Jurkat, Clone E6-1 (cell line): ENCODE results near the gene CHRM2.

Experiments used
- DNase-seq: peaks from one replicate; pipeline ENCODE4 v3.0.0-alpha.2; 2011; ENCODE audit warnings: low read depth, low spot score
- H3K4me3 ChIP-seq: 2 replicates; pipeline ENCODE4 v1.5.1; 2011; ENCODE audit warnings: mild to moderate bottlenecking, low read length, control low read depth, moderate library complexity

CHRM2 gene

GRCh38 chr7:136947347-136947746 lies 78.9 kb downstream of the CHRM2 start:
- DNase-seq, result no peak
- no peak overlapping the region for H3K4me3 ChIP-seq

- no peak overlapping the region for H3K4me3 ChIP-seq
- DNase-seq, result no peak
Observed at GRCh38 chr7:136950331-136950730, 81.9 kb downstream of the CHRM2 start.

- DNase-seq, result no peak
- H3K4me3 ChIP-seq, result no peak overlapping the region
Observed at GRCh38 chr7:136953386-136953785, 84.9 kb downstream of the CHRM2 start.

GRCh38 chr7:136956232-136956631 lies 87.8 kb downstream of the CHRM2 start:
- DNase-seq, result no peak

GRCh38 chr7:136956671-136957070 lies 88.2 kb downstream of the CHRM2 start:
- no peak for DNase-seq
- no peak overlapping the region for H3K4me3 ChIP-seq

More at GRCh38 chr7:136956232-136956631, 87.8 kb downstream of the CHRM2 start:
- no peak overlapping the region for H3K4me3 ChIP-seq

GRCh38 chr7:136957391-136957790 lies 88.9 kb downstream of the CHRM2 start:
- H3K4me3 ChIP-seq, result no peak overlapping the region
- DNase-seq, result no peak

GRCh38 chr7:136958016-136958415 lies 89.6 kb downstream of the CHRM2 start:
- no peak for DNase-seq
- no peak overlapping the region for H3K4me3 ChIP-seq

- H3K4me3 ChIP-seq, result no peak overlapping the region
- no peak for DNase-seq
Observed at GRCh38 chr7:136964347-136964746, 95.9 kb downstream of the CHRM2 start.

GRCh38 chr7:136966825-136967224 lies 98.4 kb downstream of the CHRM2 start:
- H3K4me3 ChIP-seq, result no peak overlapping the region
- DNase-seq, result no peak

- no peak overlapping the region for H3K4me3 ChIP-seq
- no peak for DNase-seq
Observed at GRCh38 chr7:136969761-136970160, 101.3 kb downstream of the CHRM2 start.

GRCh38 chr7:136971776-136972175 lies 103.3 kb downstream of the CHRM2 start:
- no peak for DNase-seq
- H3K4me3 ChIP-seq, result no peak overlapping the region

GRCh38 chr7:136976504-136977251 lies 108.2 kb downstream of the CHRM2 start:
- no peak for DNase-seq
- no peak overlapping the region for H3K4me3 ChIP-seq

GRCh38 chr7:136993377-136993776 lies 124.9 kb downstream of the CHRM2 start:
- H3K4me3 ChIP-seq, result no peak overlapping the region

GRCh38 chr7:136997735-136998134 lies 129.3 kb downstream of the CHRM2 start:
- no peak overlapping the region for H3K4me3 ChIP-seq
- no peak for DNase-seq

More at GRCh38 chr7:136993377-136993776, 124.9 kb downstream of the CHRM2 start:
- no peak for DNase-seq

- no peak for DNase-seq
- H3K4me3 ChIP-seq, result no peak overlapping the region
Observed at GRCh38 chr7:136998495-136998894, 130.0 kb downstream of the CHRM2 start.

- DNase-seq, result no peak
- no peak overlapping the region for H3K4me3 ChIP-seq
Observed at GRCh38 chr7:137000621-137001020, 132.2 kb downstream of the CHRM2 start.

- no peak overlapping the region for H3K4me3 ChIP-seq
- DNase-seq, result no peak
Observed at GRCh38 chr7:137001041-137001440, 132.6 kb downstream of the CHRM2 start.

- no peak for DNase-seq
- no peak overlapping the region for H3K4me3 ChIP-seq
Observed at GRCh38 chr7:137001478-137001877, 133.0 kb downstream of the CHRM2 start.

- no peak for DNase-seq
- no peak overlapping the region for H3K4me3 ChIP-seq
Observed at GRCh38 chr7:137003086-137003485, 134.6 kb downstream of the CHRM2 start.

GRCh38 chr7:137003566-137003965 lies 135.1 kb downstream of the CHRM2 start:
- peak; percentile 72 for DNase-seq
- H3K4me3 ChIP-seq, result no peak overlapping the region

- no peak for DNase-seq
- no peak overlapping the region for H3K4me3 ChIP-seq
Observed at GRCh38 chr7:137005873-137006272, 137.4 kb downstream of the CHRM2 start.
